Measurements from ENCODE around the gene RPL29. TPM values are rescaled to one million over a fixed set of nuclear protein-coding genes. Genes with fewer than 3 reads are reported as not detected.

Gene RPL29
- total and polyA plus RNA-seq, 2 of the 8 experiments (the other 6 are each of a cell fraction or from before 2014, with no cell fraction given): 1,467 to 2,660 TPM

GRCh38 chr3:51986010-51986947 is 9.4 kb downstream of the RPL29 start:
- no peak for FAIRE-seq
- Histone ChIP-seq H2BK5ac (ENCODE audit: low read depth, low read length) (no peak overlapping the region), H3K4me3 (ENCODE audit: extremely low read depth in 1 of 4, insufficient read depth in 2 of 4, low read depth in 3 of 4, low read length in 4 of 4) (no peak overlapping the region), H4K8ac (ENCODE audit: extremely low read depth, insufficient read depth, low read length) (no peak overlapping the region), H2BK20ac (ENCODE audit: low read length) (no peak overlapping the region), H3K27me3 (replicated peaks in 1 of 4; ENCODE audit: control insufficient read depth in 3 of 4, extremely low read depth in 1 of 4, insufficient read depth in 3 of 4, low read length in 3 of 4) (no peaks in the 10 kb centered on the region), H3K56ac (replicated peaks; ENCODE audit: insufficient read length, low read depth, low read length) (no peak overlapping the region), H2BK12ac (ENCODE audit: low read depth, low read length) (no peak overlapping the region), H3K9ac (replicated peaks in 1 of 4; ENCODE audit: extremely low read depth in 1 of 4, low read depth in 3 of 4, low read length in 3 of 4) (no peak overlapping the region), H3K23me2 (ENCODE audit: low read depth, low read length) (peaks cover 7% of the 10 kb centered on the region), H4K5ac (ENCODE audit: insufficient read length, low read depth, low read length) (no peak overlapping the region), H3K14ac (ENCODE audit: insufficient read length) (no peak overlapping the region), H2BK120ac (replicated peaks; ENCODE audit: low read depth, low read length) (no peak overlapping the region), H2AK5ac (ENCODE audit: low read depth, low read length) (no peak overlapping the region), H3K4me2 (ENCODE audit: insufficient read depth in 1 of 2, low read depth in 2 of 2, low read length in 2 of 2) (no peak overlapping the region), H3K79me1 (ENCODE audit: low read depth, low read length) (peaks cover 2% of the 10 kb centered on the region), H2AFZ (ENCODE audit: low read length) (no peak overlapping the region), H4K20me1 (replicated peaks in 1 of 2; ENCODE audit: control insufficient read depth in 1 of 2, insufficient read depth in 2 of 2, low read length in 2 of 2) (peaks cover 0 to 2% of the 10 kb centered on the region in 2 experiments), H2BK15ac (ENCODE audit: low read length) (no peak overlapping the region), H3K18ac (ENCODE audit: extremely low read depth, low read length) (no peak overlapping the region), H3K4me1 (replicated peaks in 1 of 4; ENCODE audit: control insufficient read depth in 3 of 4, insufficient read depth in 4 of 4, low read length in 3 of 4) (peaks cover 0 to 14% (median 9%) of the 10 kb centered on the region in 4 experiments; a peak in 6 of 7 replicates), H3K79me2 (ENCODE audit: control insufficient read depth in 1 of 2, insufficient read depth in 2 of 2, low read length in 2 of 2) (no peaks in the 10 kb centered on the region), H3K9me3 (ENCODE audit: insufficient read depth in 2 of 2, low read depth in 1 of 2, low read length in 1 of 2) (no peaks in the 10 kb centered on the region), H4K91ac (replicated peaks; ENCODE audit: insufficient read length, low read length) (no peak overlapping the region), H3K27ac (ENCODE audit: low read depth, low read length) (no peak overlapping the region; the same call in 1 of the 2 replicates), H3K36me3 (ENCODE audit: control insufficient read depth in 2 of 4, insufficient read depth in 4 of 4, low read length in 3 of 4) (peaks cover 0 to under 1% (median 0%) of the 10 kb centered on the region in 4 experiments; a peak in 1 of 8 replicates), H3K4ac (replicated peaks; ENCODE audit: insufficient read length, low read depth, low read length) (no peak overlapping the region), H3K23ac (ENCODE audit: insufficient read length) (no peak overlapping the region)
- CTCF ChIA-PET (ENCODE audit: partially characterized antibody): interaction anchor here (1.1 to 2.3 kb wide), 5 partner anchors 12 to 71 kb away, joined by 3 to 13 read pairs (median 3); partner anchors contain the start of genes ABHD14A and ABHD14B
- 92% methylated on average over 10 of the region's 12 CpGs; no CpG with 5 or more reads in 1 of the 2 experiments for WGBS, 2 experiments (ENCODE audit: extremely low coverage in 1 of 2, insufficient coverage in 1 of 2, insufficient read length in 1 of 2, insufficient replicate concordance in 2 of 2, low coverage in 1 of 2, low lambda C conversion rate in 2 of 2, missing lambda C conversion rate in 1 of 2)
- POLR2A ChIA-PET (ENCODE audit: partially characterized antibody): interaction anchor here (0.6 to 25.9 kb wide), 3 partner anchors 9 to 145 kb away, joined by 3 to 923 read pairs (median 39); partner anchors contain the start of genes ABHD14A, ABHD14B, ACY1 and PCBP4
- TF ChIP-seq POLR2A (IDR thresholded peaks at IDR 0.05; ENCODE audit: control extremely low read depth in 1 of 2, low read depth in 2 of 2, low read length in 2 of 2) (no peak), SIN3A (conservative IDR thresholded peaks at IDR 0.05 in 1 of 2, IDR thresholded peaks at IDR 0.05 in 1 of 2; ENCODE audit: low read depth in 1 of 2, low read length in 2 of 2) (no peak), SP1 (IDR thresholded peaks at IDR 0.05; ENCODE audit: low read depth, low read length) (no peak), JUN (IDR thresholded peaks at IDR 0.05; ENCODE audit: low read depth, low read length) (no peak), ZNF274 (IDR thresholded peaks at IDR 0.05; ENCODE audit: borderline replicate concordance, extremely low read depth, low read length) (no peak), CHD1 (IDR thresholded peaks at IDR 0.05; ENCODE audit: low read depth, low read length) (no peak), CTBP2 (IDR thresholded peaks at IDR 0.05; ENCODE audit: borderline replicate concordance, insufficient read depth, insufficient read length, low read length) (no peak), ASH2L (IDR thresholded peaks at IDR 0.05; ENCODE audit: low read length) (no peak), BCL11A (IDR thresholded peaks at IDR 0.05; ENCODE audit: low read depth in 2 of 2, low read length in 2 of 2) (no peak), POLR2AphosphoS5 (IDR thresholded peaks at IDR 0.05; ENCODE audit: low read depth, low read length) (no peak), EP300 (IDR thresholded peaks at IDR 0.05; ENCODE audit: borderline replicate concordance in 1 of 2, low read depth in 2 of 2, low read length in 2 of 2) (no peak), KDM1A (IDR thresholded peaks at IDR 0.05; ENCODE audit: borderline replicate concordance, low read length) (no peak)
- DNase-seq (ENCODE audit: low read depth in 1 of 2, low spot score in 2 of 2): peak in 1 of 2 experiments; percentile 46
